ENCODE results near the gene CPNE5. TPM values are rescaled to one million over a fixed set of nuclear protein-coding genes. Genes with fewer than 3 reads are reported as not detected.

CPNE5 gene
- total RNA-seq, 1 experiment from 2014 or later = 0.44 TPM

DNA sequence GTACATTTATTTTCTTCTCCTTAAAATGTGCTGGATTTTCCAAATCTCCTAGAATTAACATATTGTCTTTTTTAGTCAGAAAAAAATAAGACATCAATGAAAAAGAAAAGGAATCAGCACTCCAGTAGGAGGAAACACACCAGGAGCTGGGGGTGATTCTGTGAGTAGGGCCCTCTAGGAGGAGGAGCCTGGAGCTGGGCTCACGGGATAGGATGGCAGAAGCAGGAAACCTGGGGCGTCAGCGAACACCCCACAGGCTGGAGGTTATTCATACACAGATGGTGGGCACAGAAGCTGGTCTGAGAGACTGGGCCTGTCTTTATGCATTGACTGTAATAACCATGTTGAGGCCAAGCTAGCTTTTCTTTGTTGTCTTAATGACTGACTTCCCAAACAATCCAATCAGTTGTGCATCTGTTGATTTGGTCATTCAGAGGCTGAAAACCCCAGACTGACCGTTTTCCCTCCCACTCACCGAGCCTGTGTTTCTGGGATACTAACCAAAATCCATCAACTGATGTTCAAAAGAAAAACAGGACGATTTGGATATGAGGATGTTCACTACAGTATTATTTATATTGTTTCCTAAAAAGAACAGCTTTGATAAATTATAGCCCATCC is 53.1 kb downstream of the CPNE5 start:
- in situ Hi-C loops (cut with HindIII; ENCODE audit: low pct_unique_long_range_greater_than_20kb, low sequenced_read_pairs) (no loop called here), intact Hi-C loops (cut with micrococcal nuclease; ENCODE audit: unreplicated experiment) (no loop called here)
- DNase-seq (ENCODE audit: low read depth, low spot score) (no peak), ATAC-seq (no peak)
- no peak overlapping the region for H3K27ac ChIP-seq (ENCODE audit: low read length)
- POLR2A ChIA-PET = interaction anchor here (0.7 to 1.2 kb wide), 3 partner anchors 10 to 198 kb away, joined by 3 to 11 read pairs (median 5); no protein-coding TSS in a partner anchor
- CTCF ChIA-PET = interaction anchor here (0.7 to 0.8 kb wide), 2 partner anchors 19 to 21 kb away, joined by 8 read pairs; no protein-coding TSS in a partner anchor
- no peaks in the 10 kb centered on the region for H3K27me3 ChIP-seq (ENCODE audit: control insufficient read depth, insufficient read depth, low read length)
- no peaks in the 10 kb centered on the region for H3K4me1 ChIP-seq (ENCODE audit: control insufficient read depth, insufficient read depth, low read length)
- no TSS peak for BruUV-seq (replicated peaks)
- H3K36me3 ChIP-seq (ENCODE audit: control insufficient read depth, insufficient read depth, low read length) = no peaks in the 10 kb centered on the region
- H3K9me3 ChIP-seq (ENCODE audit: control insufficient read depth, insufficient read depth, low read depth, low read length) = no peaks in the 10 kb centered on the region
- TF ChIP-seq TCF7L2 (IDR thresholded peaks at IDR 0.05; ENCODE audit: low read depth, low read length) = no peak
- TF ChIP-seq, protein P1, sequence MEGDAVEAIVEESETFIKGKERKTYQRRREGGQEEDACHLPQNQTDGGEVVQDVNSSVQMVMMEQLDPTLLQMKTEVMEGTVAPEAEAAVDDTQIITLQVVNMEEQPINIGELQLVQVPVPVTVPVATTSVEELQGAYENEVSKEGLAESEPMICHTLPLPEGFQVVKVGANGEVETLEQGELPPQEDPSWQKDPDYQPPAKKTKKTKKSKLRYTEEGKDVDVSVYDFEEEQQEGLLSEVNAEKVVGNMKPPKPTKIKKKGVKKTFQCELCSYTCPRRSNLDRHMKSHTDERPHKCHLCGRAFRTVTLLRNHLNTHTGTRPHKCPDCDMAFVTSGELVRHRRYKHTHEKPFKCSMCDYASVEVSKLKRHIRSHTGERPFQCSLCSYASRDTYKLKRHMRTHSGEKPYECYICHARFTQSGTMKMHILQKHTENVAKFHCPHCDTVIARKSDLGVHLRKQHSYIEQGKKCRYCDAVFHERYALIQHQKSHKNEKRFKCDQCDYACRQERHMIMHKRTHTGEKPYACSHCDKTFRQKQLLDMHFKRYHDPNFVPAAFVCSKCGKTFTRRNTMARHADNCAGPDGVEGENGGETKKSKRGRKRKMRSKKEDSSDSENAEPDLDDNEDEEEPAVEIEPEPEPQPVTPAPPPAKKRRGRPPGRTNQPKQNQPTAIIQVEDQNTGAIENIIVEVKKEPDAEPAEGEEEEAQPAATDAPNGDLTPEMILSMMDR (IDR thresholded peaks at IDR 0.05) = no peak
- TF ChIP-seq, protein P2, sequence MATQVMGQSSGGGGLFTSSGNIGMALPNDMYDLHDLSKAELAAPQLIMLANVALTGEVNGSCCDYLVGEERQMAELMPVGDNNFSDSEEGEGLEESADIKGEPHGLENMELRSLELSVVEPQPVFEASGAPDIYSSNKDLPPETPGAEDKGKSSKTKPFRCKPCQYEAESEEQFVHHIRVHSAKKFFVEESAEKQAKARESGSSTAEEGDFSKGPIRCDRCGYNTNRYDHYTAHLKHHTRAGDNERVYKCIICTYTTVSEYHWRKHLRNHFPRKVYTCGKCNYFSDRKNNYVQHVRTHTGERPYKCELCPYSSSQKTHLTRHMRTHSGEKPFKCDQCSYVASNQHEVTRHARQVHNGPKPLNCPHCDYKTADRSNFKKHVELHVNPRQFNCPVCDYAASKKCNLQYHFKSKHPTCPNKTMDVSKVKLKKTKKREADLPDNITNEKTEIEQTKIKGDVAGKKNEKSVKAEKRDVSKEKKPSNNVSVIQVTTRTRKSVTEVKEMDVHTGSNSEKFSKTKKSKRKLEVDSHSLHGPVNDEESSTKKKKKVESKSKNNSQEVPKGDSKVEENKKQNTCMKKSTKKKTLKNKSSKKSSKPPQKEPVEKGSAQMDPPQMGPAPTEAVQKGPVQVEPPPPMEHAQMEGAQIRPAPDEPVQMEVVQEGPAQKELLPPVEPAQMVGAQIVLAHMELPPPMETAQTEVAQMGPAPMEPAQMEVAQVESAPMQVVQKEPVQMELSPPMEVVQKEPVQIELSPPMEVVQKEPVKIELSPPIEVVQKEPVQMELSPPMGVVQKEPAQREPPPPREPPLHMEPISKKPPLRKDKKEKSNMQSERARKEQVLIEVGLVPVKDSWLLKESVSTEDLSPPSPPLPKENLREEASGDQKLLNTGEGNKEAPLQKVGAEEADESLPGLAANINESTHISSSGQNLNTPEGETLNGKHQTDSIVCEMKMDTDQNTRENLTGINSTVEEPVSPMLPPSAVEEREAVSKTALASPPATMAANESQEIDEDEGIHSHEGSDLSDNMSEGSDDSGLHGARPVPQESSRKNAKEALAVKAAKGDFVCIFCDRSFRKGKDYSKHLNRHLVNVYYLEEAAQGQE (IDR thresholded peaks at IDR 0.05; ENCODE audit: insufficient read depth in 1 of 2, low read depth in 2 of 2, low read length in 1 of 2) = no peak
- no peak overlapping the region for H3K4me3 ChIP-seq (ENCODE audit: low read depth in 2 of 2, low read length in 2 of 2)

- POLR2A ChIA-PET = interaction anchor here (0.9 kb wide), 1 partner anchor 200 kb away, joined by 5 read pairs; no protein-coding TSS in a partner anchor
- no TSS peak for BruUV-seq (replicated peaks)
- H3K4me1 ChIP-seq (ENCODE audit: control insufficient read depth, insufficient read depth, low read length) = no peaks in the 10 kb centered on the region
- no peak for TF ChIP-seq SIN3A (IDR thresholded peaks at IDR 0.05; ENCODE audit: borderline replicate concordance, insufficient read depth, low read depth, low read length)
- TF ChIP-seq POLR2AphosphoS5 (IDR thresholded peaks at IDR 0.05; ENCODE audit: low read depth, low read length) = no peak
- no peak for TF ChIP-seq TCF7L2 (IDR thresholded peaks at IDR 0.05; ENCODE audit: low read depth, low read length)
- TF ChIP-seq, protein P2 (IDR thresholded peaks at IDR 0.05; ENCODE audit: insufficient read depth in 1 of 2, low read depth in 2 of 2, low read length in 1 of 2) = no peak
- TF ChIP-seq, protein P1 (IDR thresholded peaks at IDR 0.05) = no peak
- in situ Hi-C loops (cut with HindIII; ENCODE audit: low pct_unique_long_range_greater_than_20kb, low sequenced_read_pairs) (no loop called here), intact Hi-C loops (cut with micrococcal nuclease; ENCODE audit: unreplicated experiment) (no loop called here)
- ATAC-seq (no peak), DNase-seq (ENCODE audit: low read depth, low spot score) (no peak)
- H3K27ac ChIP-seq (ENCODE audit: low read length) = no peak overlapping the region
- no peaks in the 10 kb centered on the region for H3K36me3 ChIP-seq (ENCODE audit: control insufficient read depth, insufficient read depth, low read length)
- no peak overlapping the region for H3K4me3 ChIP-seq (ENCODE audit: low read depth in 2 of 2, low read length in 2 of 2)
- H3K27me3 ChIP-seq (ENCODE audit: control insufficient read depth, insufficient read depth, low read length) = no peaks in the 10 kb centered on the region
- no peaks in the 10 kb centered on the region for H3K9me3 ChIP-seq (ENCODE audit: control insufficient read depth, insufficient read depth, low read depth, low read length)
- CTCF ChIA-PET = interaction anchor here (0.6 kb wide), 1 partner anchor 73 kb away, joined by 3 read pairs; no protein-coding TSS in a partner anchor
These were observed 54.9 kb downstream of the CPNE5 start for GRCh38 chr6:36784376-36784636.

Data from Panc1 (cell line).